HG03060 (cell line): ENCODE data around the gene ELOF1.

ENCODE experiments used
- ATAC-seq: cut with Tn5 transposase; IDR thresholded peaks from one replicate; pipeline ENCODE4 v1.9.1; 2021; ENCODE audit warnings: low read depth, moderate number of reproducible peaks; ENCODE audit not compliant: unreplicated experiment

The ELOF1 gene

DNA sequence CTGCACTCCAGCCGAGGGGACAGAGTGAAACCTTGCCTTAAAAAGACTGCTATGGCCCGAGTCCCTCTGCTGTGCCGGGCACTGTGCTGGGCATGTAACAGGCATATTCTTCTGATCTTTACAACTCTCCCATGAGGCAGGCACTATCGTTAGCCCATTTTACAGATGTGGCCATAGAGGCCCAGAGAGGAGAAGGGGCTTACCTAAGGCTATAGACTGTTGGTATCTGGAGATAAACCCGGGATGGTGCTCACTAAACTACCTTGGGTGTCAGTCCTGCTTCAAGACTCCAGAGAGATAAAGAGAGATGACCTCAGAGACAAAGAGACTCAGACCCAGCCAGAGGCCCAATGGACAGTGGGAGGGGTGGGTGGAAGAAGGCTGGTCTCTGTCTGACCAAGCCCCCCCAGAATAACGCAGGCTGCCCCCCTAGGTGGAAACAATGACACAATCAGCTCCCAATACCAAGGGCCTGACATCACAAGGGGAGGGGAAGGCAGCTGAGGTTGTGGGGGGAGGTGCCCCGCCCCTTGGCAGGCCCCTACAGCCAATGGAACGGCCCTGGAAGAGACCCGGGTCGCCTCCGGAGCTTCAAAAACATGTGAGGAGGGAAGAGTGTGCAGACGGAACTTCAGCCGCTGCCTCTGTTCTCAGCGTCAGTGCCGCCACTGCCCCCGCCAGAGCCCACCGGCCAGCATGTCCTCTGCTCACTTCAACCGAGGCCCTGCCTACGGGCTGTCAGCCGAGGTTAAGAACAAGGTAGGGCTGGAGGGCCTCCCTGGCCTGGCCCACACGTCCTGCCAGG lies 20.6 kb downstream of the ELOF1 start, which contains the start of gene CNN1:
Gene CNN1, plus strand, starts transcription at position 620 of the 805 bp plus-strand sequence. Its CDS starts 77 bp downstream, at position 697.
- no peak for ATAC-seq

DNA sequence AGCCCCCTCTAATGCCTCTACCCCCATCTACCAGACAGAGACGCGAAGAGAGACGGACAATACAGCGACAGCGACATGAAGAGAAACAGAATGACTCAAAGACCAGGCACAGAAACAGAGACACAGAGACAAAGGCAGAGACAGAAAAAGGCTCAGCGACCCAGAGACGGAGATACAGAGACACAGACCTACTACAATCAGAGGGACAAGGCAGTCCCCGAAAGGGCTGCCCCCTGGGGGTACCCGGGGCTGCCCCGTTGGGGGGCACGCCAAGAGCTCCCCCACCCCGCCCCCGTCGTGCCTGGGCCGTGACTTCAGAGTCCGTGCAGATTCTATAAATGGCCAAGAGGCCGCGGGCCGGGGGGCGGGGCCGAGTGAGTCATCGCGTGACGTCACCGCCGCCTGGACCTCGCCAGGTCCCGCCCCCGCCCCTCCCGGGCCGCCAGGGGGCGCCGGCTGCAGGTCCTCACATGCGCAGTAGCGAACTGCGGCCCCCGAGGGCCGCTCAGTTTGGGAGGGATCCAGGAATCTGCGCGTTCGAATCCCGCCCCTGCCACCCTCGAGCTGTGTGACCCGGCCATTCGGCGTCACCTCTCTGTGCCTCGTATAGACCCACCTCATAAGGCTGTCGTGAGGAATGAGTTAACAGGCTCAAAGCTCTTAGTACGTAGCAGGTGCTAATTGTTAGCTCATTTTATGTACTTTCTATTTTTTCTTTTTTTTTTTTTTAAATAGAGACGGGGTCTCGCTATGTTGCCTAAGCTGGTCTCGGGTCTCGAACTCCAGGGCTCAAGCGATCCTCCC lies 23.0 kb downstream of the ELOF1 start:
- no peak for ATAC-seq

DNA sequence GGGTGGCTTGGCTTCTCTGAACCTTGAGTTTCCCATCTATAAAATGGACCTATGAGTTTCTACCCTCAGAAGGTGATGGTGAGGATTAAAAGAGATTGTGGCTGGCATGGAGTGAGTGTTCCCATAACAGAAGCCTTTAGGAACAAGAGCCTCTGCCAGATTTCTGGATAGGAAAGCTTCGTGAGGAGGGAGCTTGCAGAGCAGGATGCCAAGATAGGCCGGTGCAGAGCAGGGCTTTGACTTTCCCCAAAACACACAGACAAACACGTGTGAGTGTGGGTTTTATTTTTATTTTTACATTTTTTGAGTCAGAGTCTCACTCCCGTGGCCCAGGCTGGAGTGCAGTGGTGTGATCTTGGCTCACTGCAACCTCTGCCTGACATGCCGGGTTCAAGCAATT lies 24.1 kb downstream of the ELOF1 start:
- ATAC-seq = no peak

DNA sequence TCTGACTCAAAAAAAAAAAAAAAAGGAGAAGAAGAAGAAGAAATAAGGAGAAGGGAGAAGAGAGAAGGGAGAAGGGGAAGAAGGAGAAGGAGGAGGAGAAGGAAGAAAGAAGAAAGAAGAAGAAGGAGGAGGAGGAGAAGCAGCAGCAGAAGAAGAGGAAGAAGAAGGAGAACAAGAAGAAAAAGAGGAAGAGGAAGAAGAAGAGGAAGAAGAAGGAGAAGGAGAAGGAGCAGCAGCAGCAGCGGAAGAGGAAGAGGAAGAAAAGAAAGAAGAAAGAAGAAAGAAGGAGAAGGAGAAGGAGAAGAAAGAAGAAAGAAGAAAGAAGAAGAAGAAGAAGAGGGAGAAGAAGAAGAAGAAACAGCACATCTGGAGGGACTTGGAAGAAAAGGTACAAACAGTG lies 24.5 kb downstream of the ELOF1 start:
- ATAC-seq = no peak

DNA sequence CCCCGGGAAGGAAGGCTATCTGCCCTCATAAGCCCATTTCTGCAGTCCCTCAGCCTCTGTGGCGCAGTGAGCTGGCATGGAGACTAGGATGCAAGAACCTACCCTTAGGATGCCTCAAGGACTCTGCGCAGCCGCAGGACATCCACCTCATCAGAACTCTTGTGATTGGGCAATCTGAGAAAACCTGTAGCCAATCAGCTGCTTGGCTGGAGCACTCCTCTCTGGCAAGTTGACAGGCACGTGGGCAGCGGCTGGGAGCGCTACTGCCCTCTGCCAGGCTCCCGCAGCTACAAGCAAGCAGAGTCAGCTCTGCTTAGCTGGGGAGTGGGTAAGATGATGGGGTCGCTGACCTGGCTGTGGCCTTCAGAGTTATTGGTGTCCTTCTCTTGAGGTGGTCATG lies 28.6 kb downstream of the ELOF1 start:
- ATAC-seq = no peak

DNA sequence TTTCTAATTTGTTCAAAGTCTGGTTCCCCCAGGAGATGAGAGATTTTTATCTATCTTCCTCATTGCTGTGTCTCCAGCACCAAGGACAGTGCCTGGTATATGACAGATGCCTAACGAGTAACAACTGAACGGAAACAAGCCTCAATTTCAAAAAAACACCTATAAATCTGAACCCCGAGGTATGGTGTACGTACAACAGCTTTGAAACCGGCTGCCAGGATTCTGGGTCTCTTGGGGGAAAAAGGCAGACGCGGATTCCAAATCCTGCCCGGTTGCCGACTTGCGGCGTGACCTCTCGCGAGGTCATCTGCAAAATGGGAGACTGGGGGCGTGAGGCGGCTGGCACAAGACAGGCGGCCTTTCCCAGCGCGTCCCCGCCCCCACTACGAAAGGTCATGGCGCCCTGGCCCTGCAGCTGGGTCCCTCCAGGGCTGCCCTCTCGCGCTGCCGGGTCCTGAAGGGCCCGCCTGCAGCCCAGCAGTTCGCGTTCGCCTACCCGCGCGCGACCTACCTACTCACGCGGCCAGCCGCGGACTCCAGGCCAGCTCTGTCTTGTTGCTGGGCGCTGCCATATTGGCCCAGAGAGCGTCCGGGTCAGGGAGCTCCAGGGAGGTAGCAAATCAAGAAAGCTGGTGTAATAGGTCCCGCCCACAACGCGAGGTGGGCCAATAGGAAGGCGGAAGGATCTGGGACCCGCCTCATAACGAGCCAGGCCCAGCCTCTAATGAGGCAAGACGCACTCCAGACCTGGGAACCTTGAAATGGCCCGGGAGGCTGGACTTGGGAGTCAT lies 30.3 kb downstream of the ELOF1 start, which contains the start of gene ECSIT:
Gene ECSIT, minus strand, starts transcription at position 584 of the 791 bp plus-strand sequence. CDS start 9,964 bp downstream, outside the sequence.
- ATAC-seq = peak; percentile 82

DNA sequence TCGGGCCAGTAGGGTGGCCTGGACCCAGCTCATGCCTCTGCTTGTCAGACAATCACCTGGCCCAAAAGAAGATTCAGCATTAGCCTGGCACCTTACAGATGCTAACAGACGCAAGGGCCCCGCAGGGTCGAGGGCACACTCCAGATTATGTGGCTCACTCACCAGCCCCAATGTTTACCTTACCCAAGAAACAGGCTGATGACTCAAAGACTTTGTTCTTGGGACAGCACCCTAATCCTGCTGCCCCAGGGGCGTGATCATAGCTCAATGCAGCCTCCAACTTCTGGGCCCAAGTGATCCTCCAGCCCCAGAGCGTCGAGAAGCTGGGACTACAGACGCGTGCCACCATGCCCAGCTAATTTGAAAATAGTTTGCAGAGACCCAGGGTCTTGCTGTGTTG lies 39.9 kb downstream of the ELOF1 start:
- ATAC-seq = no peak

DNA sequence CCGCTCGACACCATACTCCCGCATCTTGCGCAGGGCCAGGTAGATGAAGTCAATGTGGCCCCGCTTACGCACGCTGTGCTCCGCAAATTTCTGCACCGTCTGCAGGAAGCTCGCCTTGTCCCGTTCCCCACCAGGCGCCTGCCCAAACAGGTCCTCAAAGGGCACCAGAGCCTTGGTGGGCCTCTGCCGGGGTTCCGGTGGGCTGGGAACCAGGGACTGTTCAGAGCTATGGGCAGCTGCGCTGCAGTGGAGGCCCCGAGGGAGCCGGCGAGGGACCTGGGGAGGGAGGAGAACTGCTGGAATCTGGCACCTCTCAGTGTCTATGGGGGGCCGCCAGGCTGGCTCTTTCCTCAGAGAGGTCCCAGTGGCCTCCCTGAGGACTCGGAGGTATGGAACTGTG lies 45.1 kb downstream of the ELOF1 start:
- no peak for ATAC-seq

DNA sequence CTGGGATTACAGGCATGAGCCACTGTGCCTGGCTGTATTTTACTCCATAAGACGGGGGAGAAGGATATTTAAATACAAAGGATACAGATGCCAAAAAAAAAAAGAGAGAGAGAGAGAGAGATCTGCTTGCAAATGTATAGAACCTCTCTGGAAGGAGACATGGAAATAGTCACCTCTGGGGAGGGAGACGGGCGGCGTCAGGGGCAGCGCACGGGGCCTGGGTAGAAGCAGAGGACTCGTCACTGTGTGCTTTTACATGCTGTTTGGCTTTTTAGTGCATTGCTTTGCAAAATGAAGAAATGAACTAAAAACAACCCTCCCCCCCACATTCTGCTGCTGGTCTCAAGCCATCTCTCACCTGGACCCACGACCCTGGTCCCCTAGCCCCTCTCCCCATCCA lies 48.6 kb downstream of the ELOF1 start:
- ATAC-seq = no peak

DNA sequence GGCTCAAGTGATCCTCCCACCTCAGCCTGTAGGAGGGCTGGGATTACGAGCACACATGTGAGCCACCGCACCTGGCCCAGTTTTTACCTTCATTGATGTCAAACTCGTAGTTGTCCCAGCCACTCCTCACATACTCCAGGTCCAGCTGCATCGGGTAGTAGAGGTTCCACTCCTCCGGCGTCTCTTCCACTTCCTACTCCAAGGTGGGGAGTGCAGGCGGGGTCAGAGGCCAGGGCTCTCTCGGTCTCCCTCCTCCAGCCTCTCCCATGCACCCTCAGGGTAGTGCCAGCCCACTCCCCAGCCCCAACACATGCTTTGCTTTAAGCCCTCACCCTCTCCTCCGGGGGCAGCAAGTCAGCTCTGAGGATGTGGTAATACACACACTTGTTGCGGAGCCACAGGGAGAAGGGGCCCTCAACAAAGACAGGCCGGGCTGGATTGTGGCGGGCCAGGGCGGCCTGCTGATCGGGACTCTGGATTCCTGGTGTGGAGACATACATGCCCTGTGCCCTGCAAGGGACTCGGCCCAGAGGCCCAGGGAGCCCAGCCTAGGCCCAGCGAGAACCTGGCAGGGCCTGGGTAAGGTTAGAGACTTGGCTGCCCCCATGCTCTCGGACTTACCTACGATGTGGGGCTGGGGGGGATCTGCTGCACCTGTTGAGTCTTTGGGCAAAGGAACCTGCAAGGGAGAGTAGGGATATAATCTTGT lies 51.5 kb downstream of the ELOF1 start:
- ATAC-seq = no peak

DNA sequence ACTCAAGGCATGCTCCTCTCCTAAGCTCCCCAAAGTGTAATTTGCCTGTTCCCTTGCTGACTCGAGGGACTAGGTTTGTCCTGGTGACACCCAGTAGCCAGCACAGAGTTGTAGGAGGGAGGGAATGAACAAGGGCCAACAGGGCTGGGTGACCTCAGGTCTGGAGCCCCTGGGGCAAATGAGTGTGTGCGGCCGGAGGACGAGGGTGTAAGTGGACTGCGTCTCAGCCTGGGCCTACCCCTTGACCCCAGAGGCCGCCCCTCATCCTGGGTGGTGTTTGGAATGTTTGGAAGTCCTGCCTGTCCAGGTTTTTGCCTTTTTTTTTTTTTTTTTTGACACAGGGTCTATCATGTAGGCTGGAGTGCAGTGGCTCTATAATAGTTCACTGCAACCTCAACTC lies 52.1 kb downstream of the ELOF1 start:
- no peak for ATAC-seq

DNA sequence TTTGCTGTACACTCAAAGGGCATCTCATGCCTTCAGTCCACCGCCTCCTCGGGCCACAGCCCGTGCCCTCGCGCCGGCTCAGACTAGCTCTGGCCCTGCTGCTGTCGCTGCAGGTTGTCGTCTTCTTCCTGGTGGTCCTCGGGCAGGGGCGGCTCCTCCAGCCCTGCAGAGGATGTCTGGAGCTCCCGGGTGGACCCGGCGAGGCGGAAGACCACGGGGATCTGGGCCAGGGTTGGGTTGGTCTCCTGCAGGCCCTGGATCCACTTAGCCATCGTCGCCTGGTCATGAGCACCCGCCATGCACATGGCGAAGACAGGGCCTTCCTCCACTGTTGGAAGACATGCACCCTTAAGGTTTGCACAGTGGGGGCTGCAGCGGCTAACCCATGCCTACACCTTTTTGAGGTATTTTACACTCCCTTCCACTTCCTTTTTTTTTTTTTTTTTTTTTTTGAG lies 52.9 kb downstream of the ELOF1 start:
- peak; percentile 27 for ATAC-seq

DNA sequence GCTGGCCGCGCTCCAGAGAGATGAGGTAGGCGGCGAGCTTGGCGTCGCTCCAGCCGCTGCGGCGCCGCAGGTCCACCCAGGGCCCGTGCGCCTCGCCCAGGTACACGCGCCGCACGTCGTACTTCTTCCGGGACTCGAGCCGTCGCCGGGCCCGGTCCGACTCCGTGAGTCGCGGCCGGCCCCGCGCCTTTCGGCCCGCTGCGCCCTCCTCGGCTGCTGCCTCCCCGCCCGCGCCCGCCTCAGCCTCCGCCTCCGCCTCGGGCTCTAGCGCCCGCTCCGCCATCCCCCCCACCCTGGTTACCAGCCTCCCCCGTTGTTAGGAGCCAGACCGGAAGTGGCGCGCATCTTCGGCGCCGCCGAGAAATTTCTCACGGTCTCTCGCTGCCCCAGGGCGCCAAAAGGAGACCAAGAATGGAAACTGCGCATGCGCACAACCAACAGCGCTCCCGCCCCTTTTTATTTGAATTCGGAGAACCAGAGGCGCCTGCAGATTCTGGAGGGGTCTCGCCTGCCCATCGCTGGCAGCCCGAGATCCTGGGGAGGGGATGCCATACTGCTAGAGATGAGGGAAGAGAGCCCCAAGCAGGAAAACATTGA lies 53.4 kb downstream of the ELOF1 start, which contains the start of gene ZNF653:
Gene ZNF653, minus strand, starts transcription at position 336 of the 597 bp plus-strand sequence. Its CDS starts 53 bp downstream, at position 283.
- ATAC-seq = peak; percentile 27

DNA sequence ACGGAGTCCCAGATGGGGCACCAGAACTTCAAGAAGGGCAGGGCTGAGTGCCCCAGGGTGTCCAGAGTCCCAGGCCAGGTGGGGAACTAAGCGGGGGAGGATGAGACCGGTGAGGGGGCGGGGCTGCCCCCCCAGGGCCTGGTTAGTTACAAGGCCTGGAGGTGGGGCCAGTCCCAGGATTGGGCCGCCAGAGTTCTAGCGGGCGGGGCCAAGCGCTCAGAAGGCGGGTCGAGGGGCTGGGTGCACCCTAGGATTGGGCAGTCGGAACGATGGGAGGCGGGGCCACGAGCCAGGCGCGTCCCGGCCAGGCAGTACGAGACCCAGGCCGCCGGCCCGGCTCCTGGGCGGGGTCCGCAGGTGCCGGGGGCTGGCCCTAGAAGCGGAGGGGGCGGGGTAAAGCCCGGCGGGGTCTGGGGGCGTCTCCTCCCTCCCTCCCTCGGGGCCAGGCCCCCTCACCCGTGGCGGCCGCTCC lies 54.0 kb downstream of the ELOF1 start:
- peak; percentile 71 for ATAC-seq

DNA sequence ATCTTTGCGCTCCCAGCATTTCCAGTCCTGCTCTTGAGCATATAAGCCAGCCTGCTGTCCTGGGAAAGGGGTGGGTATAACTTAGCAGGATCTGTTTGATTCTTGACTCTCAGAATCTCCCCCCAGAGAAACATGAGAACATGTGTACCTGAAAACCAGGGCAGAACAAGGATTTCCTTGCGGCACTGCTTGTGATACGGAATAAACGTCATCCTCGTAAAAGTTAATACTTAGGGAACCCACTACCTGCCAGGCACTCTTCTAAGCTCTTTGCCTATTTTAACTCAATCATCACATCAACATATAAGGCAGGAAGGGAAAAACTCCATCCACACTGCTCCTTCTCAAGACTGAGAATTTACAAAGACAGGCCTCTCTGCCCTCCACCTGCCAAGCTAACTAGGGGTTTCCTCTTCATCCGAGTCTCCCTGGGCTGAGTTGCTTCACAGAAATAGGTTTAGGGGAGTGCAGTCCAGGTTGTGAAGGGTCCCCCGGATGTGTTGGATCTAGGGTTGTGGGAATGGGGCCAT lies 54.5 kb downstream of the ELOF1 start:
- ATAC-seq = no peak
